Measurements from ENCODE around the gene PGLYRP2.
A peak's percentile ranks its signal among the peaks of the same experiment; 100 is the strongest.

The PGLYRP2 gene

DNA sequence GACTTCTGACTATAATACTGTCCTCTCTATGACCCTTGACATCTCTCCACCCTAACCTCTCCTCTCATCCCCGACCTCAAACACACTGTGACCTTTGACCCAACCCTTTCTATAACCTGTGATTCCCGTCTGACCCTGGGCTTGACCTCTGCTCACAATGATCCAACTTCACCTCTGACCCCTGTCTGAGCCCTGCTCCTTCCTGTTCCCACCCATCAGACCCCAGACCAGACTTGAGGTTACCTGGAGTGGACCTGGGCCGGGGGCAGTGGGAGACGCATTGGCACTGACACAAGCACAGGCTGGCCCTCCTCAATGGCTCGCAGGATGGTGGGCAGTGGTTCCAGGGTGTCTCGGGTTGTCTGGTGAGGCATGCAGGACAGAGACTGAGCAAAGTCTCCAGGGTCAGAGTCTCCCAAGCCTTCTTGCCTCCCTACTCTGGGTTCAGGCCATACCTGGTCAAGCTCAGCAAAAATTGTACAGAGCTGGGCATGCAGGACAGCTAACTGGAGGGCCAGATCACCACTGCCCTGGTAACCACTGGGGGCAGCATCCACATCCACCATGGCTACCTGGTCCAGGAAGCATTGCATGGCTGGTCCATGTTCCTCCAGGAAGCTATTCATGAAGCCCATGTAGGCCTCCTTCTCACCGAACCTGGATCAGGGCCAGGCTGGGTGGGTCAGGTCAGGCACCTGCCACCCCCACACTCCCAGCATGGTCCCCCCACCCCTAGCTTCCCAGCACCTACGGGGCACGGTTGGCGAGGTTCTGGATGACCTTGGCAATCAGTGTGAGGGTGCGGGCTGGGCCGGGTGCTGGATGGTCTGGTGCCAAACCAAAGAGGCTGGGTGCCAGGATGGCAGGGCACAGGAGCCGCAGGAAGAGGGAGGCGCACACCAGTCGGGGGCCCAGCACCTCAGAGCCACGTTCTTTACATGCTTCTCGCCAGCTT lies 25.1 kb downstream of the PGLYRP2 start:
- DNase-seq = no peak

DNA sequence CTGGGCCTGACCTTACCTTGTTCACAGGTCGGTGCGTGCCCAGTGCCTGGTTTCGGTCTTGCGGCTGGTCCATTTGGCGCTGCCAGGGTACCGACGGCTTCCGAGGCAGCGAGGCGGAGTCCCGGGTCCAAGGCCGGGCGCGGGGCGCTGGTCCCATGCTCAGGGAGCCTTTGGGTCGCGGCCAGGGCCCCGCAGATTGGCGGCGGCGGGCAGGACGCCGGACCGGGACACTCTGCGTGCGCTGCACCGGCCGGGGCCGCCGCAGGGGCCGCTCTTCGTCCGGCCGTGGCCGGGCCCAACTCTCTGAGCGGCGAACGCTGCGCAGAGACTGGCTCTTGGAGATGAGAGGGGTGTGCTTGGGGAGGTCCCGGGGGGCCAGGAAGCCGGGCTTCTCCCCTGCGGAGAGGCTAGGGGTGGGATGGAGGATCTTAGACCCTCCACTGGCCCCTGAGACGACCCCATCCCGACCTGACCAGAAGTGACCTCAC lies 26.2 kb downstream of the PGLYRP2 start:
- no peak for DNase-seq

DNA sequence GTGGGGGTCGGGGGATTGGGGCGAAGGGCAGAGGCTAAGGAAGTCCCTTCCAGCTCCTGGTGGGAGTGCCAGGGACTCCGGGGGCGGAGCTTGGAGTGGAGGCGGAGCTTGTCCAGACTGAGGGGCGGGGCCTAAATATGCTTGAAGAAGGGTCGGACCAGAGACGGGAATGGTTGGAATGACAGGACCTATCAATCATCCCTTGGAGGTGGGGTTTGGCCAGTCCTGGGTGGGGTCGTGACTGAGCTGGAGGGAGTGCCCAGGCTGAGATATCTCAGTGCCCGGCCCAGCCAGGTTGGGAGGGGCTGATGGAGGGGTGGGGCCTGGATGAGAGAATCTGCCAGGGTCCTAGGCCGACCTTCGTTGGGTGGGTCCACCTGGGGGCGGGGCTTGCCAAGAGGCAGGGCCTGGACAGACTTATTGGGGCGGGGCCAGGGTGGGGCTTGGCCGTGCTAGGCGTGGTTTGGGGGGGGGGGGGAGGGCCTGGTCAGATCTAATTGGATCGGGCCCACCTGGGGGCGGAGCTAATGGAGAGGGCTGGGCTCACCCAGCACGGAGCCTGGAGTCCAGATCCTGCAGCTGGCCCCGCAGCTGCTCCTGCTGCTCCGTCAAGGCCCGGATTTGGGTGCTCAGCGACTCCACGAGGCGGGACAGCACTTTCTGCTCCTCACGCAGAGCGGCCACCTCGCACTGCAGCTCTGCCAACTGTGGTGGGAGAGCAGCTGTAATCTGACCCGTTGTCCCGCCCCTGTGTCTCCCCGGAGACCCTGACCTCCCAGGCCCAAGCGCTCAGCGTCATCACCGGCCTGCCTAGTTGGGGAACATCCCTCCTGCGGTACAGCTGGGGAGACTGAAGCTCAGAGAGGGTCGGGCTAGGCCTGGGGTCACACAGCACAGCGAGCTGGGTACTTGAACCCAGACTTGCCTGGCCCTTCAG lies 26.9 kb downstream of the PGLYRP2 start:
- DNase-seq = no peak

DNA sequence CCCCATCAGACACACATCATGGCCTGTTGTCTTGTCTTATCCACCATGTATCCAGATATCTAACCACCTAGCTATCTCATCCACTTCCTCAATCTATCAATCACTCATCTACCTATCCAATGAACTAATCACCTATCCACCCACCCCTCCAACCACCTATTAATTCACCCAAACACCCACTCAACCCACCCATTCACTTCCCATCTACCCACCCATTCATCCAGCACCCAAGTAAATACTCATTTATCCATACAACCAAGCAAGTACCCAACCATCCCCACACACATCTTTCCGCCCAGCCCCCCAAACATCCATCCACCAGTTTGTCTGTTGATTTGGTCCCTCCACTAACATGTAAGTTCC lies 28.8 kb downstream of the PGLYRP2 start:
- DNase-seq = no peak

DNA sequence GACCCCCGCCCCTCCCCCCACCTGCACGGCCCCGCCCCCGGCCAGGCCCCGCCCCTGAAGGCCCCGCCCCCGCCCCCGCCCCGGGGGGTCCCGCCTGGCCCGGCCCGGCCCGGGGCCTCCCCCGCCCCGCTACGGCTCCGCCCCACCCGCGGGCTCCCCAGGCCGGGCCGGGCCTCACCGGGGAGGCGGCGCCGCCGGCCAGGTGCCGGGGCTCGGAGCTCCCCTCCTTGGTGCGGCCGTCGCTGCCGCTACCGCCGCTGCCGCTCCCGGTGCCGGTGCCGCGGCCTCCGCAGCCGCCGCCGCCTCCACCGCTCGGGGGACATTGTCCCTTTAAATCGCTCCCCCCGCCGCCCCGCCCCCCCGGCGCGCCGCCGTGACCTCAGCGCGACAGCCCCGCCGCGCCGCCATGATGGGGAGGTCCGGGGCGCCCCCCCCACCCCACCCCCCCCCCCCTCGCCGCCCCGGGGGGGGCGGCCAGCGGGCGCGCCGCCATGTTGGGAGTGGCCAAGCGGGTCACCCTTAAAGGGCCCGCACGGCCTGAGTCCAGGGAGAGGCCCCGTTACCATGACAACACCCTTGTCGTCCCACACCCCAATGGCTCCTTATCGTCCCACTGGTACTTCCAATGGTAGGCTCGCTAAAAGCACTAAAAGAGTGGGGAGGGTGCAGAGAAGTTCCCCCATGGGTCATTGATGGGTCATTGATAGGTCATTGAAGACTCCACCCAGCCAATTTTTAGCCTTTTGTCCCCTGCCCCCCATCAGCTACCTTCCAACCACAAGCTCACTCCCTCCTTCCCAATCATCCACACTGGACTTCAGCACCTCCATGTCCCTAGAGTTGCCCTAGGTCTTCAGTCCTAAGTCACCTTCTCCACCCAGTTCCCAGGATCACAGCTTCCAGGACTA lies 29.4 kb downstream of the PGLYRP2 start, which contains the start of gene WIZ:
Gene WIZ, minus strand, starts transcription at position 337 of the 908 bp plus-strand sequence. CDS start 1,649 bp downstream, outside the sequence.
- DNase-seq = peak; percentile 80

DNA sequence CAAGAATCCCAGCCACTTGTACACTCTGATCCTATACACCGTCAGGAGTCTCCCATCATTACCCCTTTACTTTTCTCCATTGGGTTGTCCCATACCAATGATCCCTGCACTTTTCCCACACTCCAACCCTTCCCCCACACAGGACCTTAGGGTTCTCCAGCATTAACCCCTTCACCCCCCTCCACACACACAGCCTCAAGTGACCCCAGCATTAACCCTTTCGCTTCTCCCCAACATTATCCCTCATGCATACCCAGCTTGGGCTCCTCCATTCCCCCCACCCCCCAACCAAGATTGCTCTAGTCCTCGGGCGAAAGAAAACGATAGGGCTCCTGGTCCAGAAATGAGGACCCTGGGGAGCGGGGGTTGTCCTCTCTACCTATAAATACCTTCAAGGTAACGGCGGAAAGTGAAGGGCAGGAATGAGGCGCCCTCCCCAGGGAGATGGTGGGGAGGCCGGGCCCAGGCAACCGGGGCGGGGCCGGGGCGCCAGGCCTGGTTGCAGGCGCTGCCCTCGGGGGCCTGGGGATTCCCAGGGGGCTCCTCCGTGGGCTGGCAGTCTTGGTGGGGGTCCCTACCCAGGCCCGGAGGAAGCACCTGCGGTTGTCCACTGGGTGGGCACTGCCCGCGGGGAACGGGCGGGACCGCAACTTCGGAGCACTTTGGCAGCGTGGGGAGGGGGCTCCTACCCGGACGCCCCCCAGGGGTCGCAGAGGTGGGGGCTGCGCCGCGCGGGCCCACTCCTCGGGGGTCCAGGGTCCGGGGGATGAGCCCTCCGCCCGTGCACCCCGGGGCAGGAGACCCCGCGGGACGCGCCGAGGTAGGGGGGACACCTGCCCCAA lies 30.3 kb downstream of the PGLYRP2 start:
- no peak for DNase-seq

DNA sequence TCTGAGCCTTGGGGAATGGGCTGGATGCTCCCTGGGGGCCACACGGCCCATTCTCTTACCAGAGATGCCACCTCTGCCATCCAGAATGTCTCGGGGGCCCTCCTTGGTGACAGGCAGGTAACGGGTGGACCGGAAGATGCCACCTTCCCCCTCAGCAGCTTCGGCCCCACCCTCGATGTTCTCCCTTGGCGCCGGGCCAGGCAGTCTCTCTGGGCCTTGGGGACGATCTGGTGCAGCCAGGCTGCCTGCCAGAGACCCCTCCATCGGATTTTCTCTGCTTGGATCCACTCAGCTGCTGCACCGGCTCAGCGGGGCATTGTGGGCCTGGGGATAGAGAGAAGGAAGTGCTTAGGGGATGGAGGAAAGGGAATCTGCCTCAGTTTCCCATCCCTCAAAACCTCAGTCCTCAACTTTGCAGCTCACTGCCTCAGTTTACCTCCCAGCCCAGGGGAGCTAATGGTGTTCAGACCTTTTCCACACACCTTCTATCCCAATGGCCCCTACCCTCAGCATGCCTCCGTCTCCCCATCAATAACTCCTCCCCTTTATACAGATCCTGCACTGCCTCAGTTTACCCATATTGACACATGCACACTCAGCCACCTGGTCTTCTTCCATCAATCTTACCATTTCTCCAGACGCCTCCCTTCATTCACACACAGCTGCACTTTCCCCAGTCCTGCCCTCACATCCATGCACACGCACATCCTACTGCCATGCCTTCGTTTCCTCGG lies 31.1 kb downstream of the PGLYRP2 start:
- DNase-seq = no peak

DNA sequence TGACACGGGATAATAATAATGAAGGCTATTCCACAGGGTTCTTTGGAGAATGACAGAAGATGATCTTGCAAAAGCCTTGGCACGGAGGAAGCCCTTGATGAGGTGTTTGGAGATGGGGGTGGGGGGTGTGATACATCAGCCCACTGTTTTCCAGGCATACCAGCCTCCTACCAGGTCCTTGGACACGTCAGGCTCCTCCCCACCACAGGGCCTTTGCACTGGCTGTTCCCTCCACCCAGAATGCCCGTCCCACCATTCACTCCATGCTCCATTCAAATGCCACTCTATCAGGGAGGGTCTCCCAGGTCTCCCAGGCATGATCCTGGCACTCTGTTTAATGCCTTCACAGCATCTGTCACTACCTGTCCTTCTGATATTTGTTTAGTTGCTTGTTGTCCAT lies 32.2 kb downstream of the PGLYRP2 start:
- no peak for DNase-seq

DNA sequence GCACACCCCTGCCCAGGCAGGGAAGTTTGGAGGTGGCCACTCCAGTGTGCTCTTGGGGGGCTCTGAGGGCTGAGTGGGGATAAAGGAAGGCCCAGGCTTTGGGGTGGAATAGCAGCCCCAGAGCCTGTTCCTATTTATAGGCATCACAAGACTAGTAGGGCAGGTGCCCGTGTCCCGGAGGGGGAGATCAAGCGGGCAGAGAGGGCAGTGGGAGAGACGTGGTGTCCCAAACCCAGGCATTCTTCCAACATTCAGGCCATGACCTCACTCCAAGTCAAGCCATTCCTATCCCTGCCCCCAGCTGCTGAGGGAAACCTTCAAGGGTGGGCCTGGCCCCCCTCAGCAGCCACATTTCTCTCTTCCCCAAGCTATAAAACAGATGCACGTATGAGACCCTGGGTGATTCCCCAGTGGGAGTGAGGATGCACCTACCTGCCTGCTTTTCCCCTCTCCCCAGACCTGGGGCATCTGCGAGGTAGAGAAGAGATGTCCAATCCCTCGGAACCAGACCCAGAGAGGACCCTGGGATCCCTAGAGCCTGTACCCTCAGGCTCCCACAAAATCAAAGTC lies 33.4 kb downstream of the PGLYRP2 start:
- DNase-seq = no peak

DNA sequence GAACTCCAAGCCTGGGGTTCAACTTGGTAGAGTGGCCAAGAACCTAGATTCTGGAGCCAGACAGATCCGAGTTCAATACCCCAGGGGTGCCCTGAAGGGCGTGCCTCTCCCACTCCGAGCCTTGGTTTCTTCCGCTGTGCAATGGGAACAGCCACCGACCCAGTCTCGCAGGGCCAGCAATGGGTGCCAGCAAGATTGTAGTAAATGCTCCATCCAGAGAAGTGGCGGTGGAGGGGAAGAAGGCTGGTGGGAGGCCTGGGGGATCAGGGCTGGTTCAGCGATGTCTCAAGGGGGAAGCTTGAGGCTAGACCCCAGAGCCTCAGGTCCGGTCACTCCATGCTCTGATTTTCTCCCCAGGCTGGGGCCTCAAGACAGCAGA lies 34.1 kb downstream of the PGLYRP2 start:
- DNase-seq = no peak

DNA sequence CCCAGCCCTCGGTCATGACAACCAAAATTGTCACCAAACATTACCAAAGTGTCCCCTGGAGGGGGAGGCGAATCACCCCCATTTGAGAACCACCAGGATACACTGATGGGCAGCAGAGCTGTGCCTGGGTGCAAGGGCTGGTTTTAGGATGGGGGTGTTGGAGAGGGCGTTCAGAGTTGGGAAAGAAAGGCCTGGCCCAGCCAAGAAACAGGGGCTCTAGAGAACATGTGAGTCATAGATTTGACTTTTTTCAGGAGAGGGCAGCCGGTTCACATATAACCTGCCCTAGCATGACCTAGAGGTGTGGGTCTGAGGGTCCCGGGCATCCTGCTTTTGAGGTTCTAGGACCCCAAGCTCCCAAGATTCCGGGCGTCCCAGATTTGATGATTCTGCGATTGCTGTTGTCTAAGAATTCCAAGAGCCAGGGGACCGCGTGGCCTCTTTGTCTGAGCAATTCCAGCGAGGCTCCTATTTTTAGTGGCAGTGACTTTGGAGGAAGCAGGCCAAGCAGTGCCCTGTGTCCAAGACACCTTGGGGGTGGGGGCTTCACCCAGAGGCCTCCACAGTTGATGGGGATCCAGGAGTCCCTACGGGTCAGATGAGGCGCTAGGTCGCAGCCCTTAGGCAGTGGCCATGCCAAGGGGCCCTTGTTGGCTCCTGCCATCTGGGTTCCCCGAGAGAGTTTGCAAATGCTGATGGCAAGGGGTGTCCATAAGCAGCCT lies 34.6 kb downstream of the PGLYRP2 start:
- DNase-seq = no peak

DNA sequence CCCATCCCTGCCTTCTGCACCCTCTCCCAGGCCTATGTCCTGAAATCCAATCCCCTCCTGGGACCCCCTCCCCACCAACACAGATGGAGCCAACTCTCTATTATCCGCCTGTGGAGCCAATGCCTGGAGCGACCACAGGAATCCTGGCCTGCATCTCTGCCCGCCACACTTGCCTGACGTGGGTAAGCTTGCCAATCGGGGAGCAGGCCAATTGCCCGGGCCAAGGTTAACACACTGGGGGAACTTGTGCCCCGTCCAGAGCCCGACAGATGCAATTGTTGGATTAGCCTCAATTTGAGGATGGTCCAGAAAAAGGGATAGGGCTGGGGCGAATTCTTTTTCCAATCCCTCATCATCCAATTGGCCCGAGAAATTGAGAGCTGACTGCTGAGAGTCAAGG lies 35.5 kb downstream of the PGLYRP2 start:
- no peak for DNase-seq

DNA sequence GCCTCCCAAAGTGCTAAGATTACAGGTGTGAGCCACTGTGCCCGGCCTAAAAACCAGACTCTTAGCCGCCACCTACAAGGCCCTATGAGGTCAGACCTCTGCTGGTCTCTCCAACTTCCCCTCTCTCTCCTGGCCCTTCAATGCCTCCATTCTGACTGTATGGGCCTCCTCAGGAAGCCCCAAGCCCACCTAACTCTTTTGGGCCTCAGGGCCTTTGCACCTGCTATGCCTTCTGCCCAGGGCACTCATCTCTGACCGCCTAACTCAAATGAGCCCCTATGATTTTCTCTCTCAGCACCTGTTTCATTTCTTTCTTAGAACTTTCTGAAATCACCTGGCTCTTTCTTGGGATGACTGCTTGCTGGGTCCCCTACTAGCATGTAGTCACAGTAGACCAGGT lies 36.0 kb downstream of the PGLYRP2 start:
- DNase-seq = no peak

DNA sequence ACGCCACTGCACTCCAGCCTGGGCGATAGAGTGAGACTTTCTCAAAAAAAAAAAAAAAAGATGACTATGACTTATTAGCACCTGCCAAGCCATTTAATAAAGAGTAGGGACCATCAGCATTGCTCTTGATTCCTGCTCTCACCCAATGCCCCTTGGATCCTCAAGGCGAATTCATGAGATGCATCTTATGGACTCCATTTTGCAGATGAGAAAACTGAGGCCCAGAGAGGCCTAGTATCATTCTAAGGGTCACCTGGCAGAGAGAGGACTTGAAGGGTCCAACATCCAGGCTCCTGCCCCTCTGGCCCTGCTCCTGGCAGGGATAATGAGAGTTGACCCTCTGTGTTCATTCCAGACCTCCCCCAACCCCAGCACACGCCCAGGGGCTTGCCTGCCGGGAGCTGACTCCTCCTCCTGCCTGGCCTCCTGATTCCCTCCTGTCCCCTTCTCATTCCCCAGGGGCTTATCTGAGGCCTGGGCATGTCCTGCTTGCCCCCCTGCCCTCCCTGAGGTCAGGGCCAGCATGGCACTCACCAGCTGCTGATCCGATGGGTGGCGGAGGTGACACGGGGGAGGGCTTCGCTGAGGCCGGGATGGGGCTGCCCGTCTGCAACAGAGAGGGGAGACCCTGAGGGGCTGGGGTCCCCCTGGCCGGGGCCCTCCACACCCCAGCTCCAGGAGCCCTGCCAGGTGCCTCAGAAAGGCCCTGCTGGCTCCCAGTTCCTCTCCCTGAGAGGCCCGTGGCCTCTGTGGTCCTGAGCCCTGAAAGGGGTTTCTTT lies 37.0 kb downstream of the PGLYRP2 start:
- DNase-seq = no peak

DNA sequence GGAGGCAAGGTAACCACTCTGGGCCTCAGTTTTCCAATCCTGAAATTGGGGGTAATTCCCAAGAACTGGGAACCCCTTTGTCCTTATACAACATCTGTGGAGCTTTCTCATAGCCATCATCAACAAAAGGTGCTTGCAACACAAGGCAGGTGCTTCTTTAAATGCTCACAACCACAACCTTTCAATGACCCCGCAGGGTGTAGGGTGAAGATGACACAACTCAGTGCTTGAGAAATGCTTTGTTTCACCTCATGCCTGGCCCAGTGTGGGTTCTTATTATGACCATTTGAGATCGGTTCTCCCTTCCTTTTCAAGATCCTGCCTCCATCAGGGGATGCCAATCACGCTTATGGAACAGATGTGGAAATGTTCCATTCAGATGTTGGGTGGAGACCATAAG lies 38.0 kb downstream of the PGLYRP2 start:
- DNase-seq = no peak

DNA sequence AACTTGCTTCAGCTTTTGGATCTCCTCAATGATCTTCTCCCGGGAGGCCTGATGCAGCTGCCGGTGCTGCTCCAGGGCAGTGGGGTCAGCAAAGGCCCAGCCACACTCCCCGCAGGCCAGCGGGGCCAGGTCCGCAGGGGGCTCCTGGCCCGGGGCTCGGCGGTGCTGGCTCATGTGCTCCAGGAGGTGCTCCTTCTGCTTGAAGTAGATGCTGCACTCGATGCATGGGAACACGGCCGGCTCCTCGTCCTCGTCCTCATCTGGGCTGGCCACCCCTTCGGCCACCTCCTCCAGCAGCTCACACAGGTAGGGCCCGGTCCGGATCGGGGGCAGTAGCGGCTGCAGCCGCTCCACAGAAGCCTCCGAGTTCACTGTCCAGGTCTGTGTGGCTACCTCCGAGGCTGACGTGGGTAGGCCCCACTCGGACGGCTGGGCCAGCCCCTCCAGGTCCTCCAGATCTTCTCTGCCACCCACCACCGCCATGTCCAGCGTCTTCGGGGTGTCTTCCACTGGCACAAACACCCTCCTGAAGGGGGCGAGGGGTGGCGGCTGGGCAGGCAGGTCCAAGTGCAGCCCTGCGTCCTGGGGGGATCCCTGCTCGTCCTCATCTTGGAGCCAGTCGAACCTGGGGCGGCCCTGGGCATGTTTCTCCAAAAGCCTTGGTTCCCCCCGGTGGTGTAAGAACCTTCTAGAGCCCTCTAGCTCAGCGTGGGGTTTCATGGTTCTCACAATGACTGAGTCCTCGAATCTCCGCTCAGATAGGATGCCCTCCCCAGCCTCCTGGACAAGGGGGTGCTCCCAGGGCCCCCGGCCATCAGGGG lies 39.3 kb downstream of the PGLYRP2 start:
- no peak for DNase-seq

DNA sequence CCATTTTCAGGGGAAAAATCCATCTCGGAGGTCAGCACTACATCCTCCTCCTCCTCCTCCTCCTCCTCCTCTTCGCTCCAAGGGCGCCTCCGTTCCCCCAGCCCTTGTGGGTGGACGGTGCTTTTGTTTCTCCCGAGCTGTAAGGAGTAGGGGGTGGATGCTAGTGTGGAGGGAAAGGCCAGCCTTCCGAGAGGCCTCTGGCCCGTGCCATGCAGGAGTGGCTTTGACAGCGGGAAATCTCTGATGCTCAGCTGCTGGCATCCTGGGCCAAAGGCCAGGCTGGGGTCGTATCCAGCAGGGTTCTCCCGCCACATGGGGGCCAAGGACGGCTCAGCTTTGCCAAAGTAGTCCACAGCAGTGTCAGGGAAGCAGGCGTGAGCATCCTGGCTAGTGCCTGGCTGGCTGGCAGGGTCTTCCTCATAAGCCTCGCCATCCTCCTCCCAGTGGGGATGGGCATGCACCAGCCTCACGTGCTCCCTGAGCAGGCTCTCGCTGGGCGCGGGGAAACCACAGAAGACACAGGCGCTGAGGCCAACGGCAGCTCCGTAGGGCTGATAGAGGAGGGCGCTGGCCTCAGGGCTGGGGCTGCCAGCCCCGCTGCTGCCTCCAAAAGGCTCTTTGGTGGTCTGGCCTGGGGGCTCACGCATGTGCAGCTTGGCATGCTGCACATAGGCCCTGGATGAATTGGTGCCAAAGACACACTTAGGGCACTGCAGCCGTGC lies 40.1 kb downstream of the PGLYRP2 start:
- DNase-seq = no peak
